ENCODE data around the gene FAM162A. TPM values are rescaled to one million over a fixed set of nuclear protein-coding genes. Genes with fewer than 3 reads are reported as not detected.

Gene FAM162A
- total RNA-seq, 2 experiments from 2014 or later = 32.8 to 34.6 TPM

- Histone ChIP-seq H3K4me1 (ENCODE audit: insufficient read depth, low read length) (no peaks in the 10 kb centered on the region), H3K4me3 (ENCODE audit: low read length) (no peak overlapping the region), H3K36me3 (ENCODE audit: insufficient read depth, low read length) (peaks cover 5% of the 10 kb centered on the region), H3K27me3 (ENCODE audit: control insufficient read depth in 1 of 2, insufficient read depth in 2 of 2, low read length in 2 of 2) (no peaks in the 10 kb centered on the region), H3K9me3 (ENCODE audit: control insufficient read depth in 1 of 2, insufficient read depth in 1 of 2, low read length in 2 of 2) (no peaks in the 10 kb centered on the region), H3K27ac (ENCODE audit: low read depth in 1 of 2, low read length in 2 of 2) (no peak overlapping the region)
- TF ChIP-seq CTCF (IDR thresholded peaks at IDR 0.05) = peak; percentile 81
- no peaks in the 10 kb centered on the region for H3K27me3 Mint-ChIP-seq
- POLR2A ChIA-PET = interaction anchor here (0.6 to 1.8 kb wide), 8 partner anchors 8 to 286 kb away, joined by 3 to 30 read pairs (median 4); partner anchors contain the start of genes DTX3L, FAM162A, KPNA1 and MIX23
- peak in 5 of 14 experiments; percentile 5 to 68 (median 64) for DNase-seq
- H3K4me1 Mint-ChIP-seq (ENCODE audit: low read depth) = peaks cover 10% of the 10 kb centered on the region
- peaks cover 39% of the 10 kb centered on the region for H3K36me3 Mint-ChIP-seq (ENCODE audit: low read depth)
- no peaks in the 10 kb centered on the region for H3K9me3 Mint-ChIP-seq
- ATAC-seq (ENCODE audit: poor library complexity) = peak; percentile 55
- H3K27ac Mint-ChIP-seq = no peak overlapping the region
- CTCF ChIA-PET = interaction anchor here (0.5 to 2.8 kb wide), 17 partner anchors 9 to 286 kb away, joined by 3 to 21 read pairs (median 5); partner anchors contain the start of genes FAM162A, MIX23, PARP14 and WDR5B
- H3K4me3 Mint-ChIP-seq = no peak overlapping the region
- intact Hi-C loops (cut with DNase I, micrococcal nuclease) = loop anchor here (1.0 to 5.0 kb wide), 4 partner anchors 286 to 636 kb away; partner anchors contain the start of gene SEMA5B (in 1 of the 2)
Observed at GRCh38 chr3:122392868-122393844, 9.2 kb downstream of the FAM162A start.

- H3K27ac Mint-ChIP-seq = no peak overlapping the region
- no peak overlapping the region for H3K27ac ChIP-seq (ENCODE audit: low read depth in 1 of 2, low read length in 2 of 2)
- no peaks in the 10 kb centered on the region for H3K27me3 Mint-ChIP-seq
- H3K4me3 ChIP-seq (ENCODE audit: low read length) = no peak overlapping the region
- H3K4me3 Mint-ChIP-seq = no peak overlapping the region
- H3K9me3 Mint-ChIP-seq = no peaks in the 10 kb centered on the region
- CTCF ChIA-PET = interaction anchor here (1.8 to 2.8 kb wide), 3 partner anchors 10 to 22 kb away, joined by 5 to 21 read pairs (median 14); partner anchors contain the start of genes FAM162A, MIX23 and WDR5B
- H3K27me3 ChIP-seq (ENCODE audit: control insufficient read depth in 1 of 2, insufficient read depth in 2 of 2, low read length in 2 of 2) = no peaks in the 10 kb centered on the region
- H3K4me1 ChIP-seq (ENCODE audit: insufficient read depth, low read length) = no peaks in the 10 kb centered on the region
- no peak for ATAC-seq (ENCODE audit: poor library complexity)
- POLR2A ChIA-PET = interaction anchor here (1.7 to 1.8 kb wide), 2 partner anchors 10 to 285 kb away, joined by 23 to 30 read pairs; partner anchors contain the start of genes FAM162A, MIX23 and PARP14
- no peak for DNase-seq
- peaks cover 7% of the 10 kb centered on the region for H3K4me1 Mint-ChIP-seq (ENCODE audit: low read depth)
- no peaks in the 10 kb centered on the region for H3K9me3 ChIP-seq (ENCODE audit: control insufficient read depth in 1 of 2, insufficient read depth in 1 of 2, low read length in 2 of 2)
- intact Hi-C loops (cut with DNase I, micrococcal nuclease) = loop anchor here in 1 of 2 experiments (5.0 kb wide), 1 partner anchor 633 kb away; the partner anchor contains the start of gene SEMA5B
- no peak for TF ChIP-seq CTCF (IDR thresholded peaks at IDR 0.05)
- H3K36me3 Mint-ChIP-seq (ENCODE audit: low read depth) = peaks cover 33% of the 10 kb centered on the region
- H3K36me3 ChIP-seq (ENCODE audit: insufficient read depth, low read length) = peaks cover 5% of the 10 kb centered on the region
Observed at GRCh38 chr3:122394173-122394572, 10.2 kb downstream of the FAM162A start.

- no peak overlapping the region for H3K4me3 Mint-ChIP-seq
- peaks cover 31% of the 10 kb centered on the region for H3K36me3 Mint-ChIP-seq (ENCODE audit: low read depth)
- no peak overlapping the region for H3K27ac Mint-ChIP-seq
- intact Hi-C loops (cut with DNase I, micrococcal nuclease) = no loop called here
- no peak overlapping the region for H3K4me3 ChIP-seq (ENCODE audit: low read length)
- ATAC-seq (ENCODE audit: poor library complexity) (no peak), DNase-seq (no peak)
- TF ChIP-seq CTCF (IDR thresholded peaks at IDR 0.05) = no peak
- peaks cover 7% of the 10 kb centered on the region for H3K4me1 Mint-ChIP-seq (ENCODE audit: low read depth)
- no peaks in the 10 kb centered on the region for H3K9me3 ChIP-seq (ENCODE audit: control insufficient read depth in 1 of 2, insufficient read depth in 1 of 2, low read length in 2 of 2)
- H3K27me3 Mint-ChIP-seq = no peaks in the 10 kb centered on the region
- H3K27me3 ChIP-seq (ENCODE audit: control insufficient read depth in 1 of 2, insufficient read depth in 2 of 2, low read length in 2 of 2) = no peaks in the 10 kb centered on the region
- POLR2A ChIA-PET = interaction anchor here (0.8 kb wide), 1 partner anchor 10 kb away, joined by 3 read pairs; no protein-coding TSS in a partner anchor
- H3K27ac ChIP-seq (ENCODE audit: low read depth in 1 of 2, low read length in 2 of 2) = no peak overlapping the region
- peaks cover 5% of the 10 kb centered on the region for H3K36me3 ChIP-seq (ENCODE audit: insufficient read depth, low read length)
- CTCF ChIA-PET = interaction anchor here (1.5 kb wide), 1 partner anchor 11 kb away, joined by 13 read pairs; the partner anchor contains the start of genes FAM162A and MIX23
- H3K9me3 Mint-ChIP-seq = no peaks in the 10 kb centered on the region
- H3K4me1 ChIP-seq (ENCODE audit: insufficient read depth, low read length) = no peaks in the 10 kb centered on the region
Observed at GRCh38 chr3:122395582-122395981, 11.6 kb downstream of the FAM162A start.
